ENCODE results near the gene NACC2.
A peak's percentile ranks its signal among the peaks of the same experiment; 100 is the strongest.

The NACC2 gene

GRCh38 chr9:136055715-136056545 lies 39.2 kb downstream of the NACC2 start:
- no peak for DNase-seq (ENCODE audit: low read depth)

GRCh38 chr9:136054798-136055714 lies 40.0 kb downstream of the NACC2 start:
- no peak for DNase-seq (ENCODE audit: low read depth)

GRCh38 chr9:136054146-136054545 lies 40.9 kb downstream of the NACC2 start:
- DNase-seq (ENCODE audit: low read depth) = no peak

- no peak for DNase-seq (ENCODE audit: low read depth)
Observed at GRCh38 chr9:136053757-136054142, 41.3 kb downstream of the NACC2 start.

GRCh38 chr9:136052991-136053756 lies 41.9 kb downstream of the NACC2 start:
- DNase-seq (ENCODE audit: low read depth) = no peak

DNA sequence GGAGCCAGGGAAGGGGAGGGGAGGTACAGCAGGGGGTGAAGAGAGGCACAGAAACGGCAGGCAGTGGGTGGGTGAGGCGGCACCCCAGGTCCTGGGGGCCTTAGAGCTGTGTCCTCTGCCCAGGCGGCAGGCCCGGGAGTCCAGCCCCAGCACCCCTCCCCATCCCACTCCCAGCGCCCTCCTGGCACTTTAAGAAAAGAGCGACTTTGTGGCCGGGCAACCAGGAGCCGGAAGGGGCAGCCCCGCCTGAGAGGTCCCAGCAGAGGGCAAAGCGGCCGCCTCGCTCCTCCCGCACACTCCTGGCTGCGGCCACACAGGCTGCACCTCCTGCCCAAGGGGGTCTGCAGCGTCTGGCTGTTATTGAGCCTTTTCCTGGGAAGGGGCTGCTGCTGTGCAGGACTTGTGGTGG lies 42.6 kb downstream of the NACC2 start:
- peak; percentile 49 for DNase-seq (ENCODE audit: low read depth)

DNA sequence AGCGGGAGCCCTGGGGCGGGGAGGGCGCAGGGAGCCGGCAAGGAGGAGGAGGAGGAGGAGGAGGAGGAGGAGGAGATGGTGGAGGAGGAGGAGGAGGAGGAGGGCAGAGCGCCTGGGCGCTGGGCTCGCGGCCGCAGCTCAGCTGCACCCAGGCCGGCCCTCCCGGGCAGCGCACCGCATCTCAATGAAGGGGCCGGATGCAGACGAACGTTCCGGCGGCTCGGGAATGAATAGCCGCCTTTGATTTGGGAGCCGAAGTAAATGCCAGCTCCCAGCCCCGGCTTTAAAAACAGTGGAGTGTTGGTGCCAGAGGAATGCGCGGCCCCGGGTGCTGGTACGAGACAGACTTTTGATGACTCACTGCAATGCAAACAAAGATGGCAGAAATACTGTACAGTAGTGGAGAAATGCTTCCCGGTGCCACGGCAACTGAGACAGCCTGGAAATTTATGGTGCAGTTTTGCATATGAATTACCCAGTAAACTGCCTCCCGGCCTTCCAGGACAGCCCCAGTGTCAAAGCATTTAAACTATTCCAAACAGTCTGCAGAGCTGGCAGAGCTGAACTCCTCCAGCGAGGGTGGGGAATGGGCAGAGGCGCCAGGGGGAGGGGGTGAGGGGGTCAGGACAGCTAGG lies 43.1 kb downstream of the NACC2 start:
- DNase-seq (ENCODE audit: low read depth) = peak; percentile 93

DNA sequence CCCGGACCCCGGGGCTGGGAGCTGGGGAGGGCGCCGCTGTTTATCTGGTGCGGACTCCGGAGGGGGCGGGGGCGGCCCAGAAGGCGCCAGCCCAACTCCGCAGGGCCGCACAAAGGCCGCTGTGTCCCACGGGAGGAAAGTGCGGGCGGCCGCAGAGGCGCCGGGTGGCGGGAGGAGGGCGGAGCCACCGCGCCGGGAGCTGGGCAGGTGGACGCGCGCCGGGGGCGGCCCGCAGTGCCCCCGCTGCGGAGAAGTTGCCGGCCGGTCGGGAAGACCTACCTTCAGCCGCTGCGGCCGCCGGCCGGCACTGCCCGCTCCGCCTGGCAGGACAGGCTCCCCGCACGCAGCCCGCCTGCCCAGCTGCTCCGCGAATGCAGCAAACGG lies 43.6 kb downstream of the NACC2 start:
- DNase-seq (ENCODE audit: low read depth) = peak; percentile 50

GRCh38 chr9:136050701-136051452 lies 44.2 kb downstream of the NACC2 start:
- no peak for DNase-seq (ENCODE audit: low read depth)

- DNase-seq (ENCODE audit: low read depth) = no peak
Observed at GRCh38 chr9:136050266-136050700, 44.8 kb downstream of the NACC2 start.

- no peak for DNase-seq (ENCODE audit: low read depth)
Observed at GRCh38 chr9:136049491-136050265, 45.4 kb downstream of the NACC2 start.

DNA sequence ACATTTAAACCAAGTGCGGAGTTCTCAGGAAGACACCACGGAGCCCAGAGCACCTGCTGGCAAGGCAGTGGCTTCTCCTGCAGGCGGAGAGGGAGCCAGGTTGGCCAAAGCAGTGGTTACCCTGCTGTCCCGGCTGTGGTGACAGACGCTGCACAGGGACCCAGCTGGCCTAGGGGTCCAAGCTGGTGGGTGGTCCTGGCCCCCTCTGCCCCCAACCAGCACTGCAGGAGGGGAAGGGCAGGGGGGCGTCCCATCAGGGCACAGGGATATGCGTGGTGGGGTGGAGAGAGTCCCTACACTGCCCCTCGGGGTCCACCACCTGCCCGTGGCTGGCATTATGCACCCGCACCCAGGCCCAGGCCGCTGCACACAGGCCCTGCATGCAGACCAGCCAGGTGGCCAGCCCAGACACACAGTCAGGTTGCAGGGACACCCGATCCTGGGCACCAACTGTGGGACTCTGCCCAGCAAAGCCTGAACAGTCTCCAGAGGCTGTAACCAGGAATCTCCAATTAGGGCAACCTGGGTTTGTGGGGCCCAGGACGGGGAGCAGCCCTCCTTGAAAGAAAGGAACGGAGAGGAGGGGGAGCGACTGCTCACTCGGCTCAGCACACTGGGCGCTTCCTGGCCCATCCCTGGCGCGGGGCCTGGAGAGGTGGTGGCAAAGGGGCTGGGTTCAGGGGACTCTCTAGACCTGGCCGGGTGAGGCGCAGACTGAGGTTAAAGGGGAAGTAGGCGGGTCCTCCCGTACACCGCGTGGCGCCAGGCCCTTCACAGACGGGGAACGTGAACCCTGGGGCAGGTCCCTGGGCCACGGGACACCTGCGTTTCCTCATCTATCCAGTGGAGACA lies 46.3 kb downstream of the NACC2 start:
- no peak for DNase-seq (ENCODE audit: low read depth)

DNA sequence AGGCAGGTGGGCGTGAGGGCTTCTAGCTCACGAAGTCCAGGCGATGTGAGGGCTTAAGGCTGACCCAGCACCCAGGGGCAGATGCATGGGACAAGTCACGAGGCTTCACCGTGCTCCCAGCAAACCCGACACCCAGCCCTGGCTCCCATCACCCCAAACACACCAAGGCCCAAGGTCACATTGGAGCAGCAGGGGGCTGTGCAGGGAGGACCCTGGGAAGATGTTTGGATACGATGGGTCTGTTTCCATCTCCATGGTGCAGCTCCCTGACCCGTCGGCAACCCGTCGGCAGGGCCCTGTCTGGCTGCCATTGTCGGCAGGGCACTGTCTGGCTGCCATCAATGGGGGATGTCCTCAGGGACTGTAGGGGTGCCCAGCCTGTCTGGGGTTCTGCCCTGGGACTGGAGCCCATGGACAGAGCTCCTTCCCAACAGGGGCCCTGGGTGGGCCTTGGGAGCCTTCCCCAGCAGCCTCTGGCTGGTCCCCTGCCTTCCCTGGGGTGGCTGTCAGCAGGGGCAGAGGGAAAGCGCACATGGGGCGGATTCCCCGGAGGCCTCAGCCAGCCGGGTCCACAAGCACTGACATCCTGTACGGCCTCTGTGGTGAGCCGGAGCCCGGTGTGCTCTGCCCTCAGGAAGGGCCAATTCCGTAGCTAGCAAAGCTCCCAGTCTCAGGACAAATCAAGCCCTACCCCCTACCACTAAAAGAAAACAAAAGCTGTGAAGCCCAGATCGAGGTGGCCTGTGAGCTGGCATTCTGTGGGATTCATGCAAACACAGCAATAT lies 47.1 kb downstream of the NACC2 start:
- no peak for DNase-seq (ENCODE audit: low read depth)

- DNase-seq (ENCODE audit: low read depth) = no peak
Observed at GRCh38 chr9:136047076-136047774, 47.9 kb downstream of the NACC2 start.

GRCh38 chr9:136046554-136046920 lies 48.6 kb downstream of the NACC2 start:
- DNase-seq (ENCODE audit: low read depth) = no peak

GRCh38 chr9:136045595-136046553 lies 49.2 kb downstream of the NACC2 start:
- DNase-seq (ENCODE audit: low read depth) = no peak
